GM18519 (cell line): ENCODE data around the gene SDHAF4.
"Not testable (repeated sequence)": the region's sequence is repeated elsewhere in the genome, so short reads cannot be mapped to it uniquely, and the experiment has no call there.

Experiments
- ATAC-seq: cut with Tn5 transposase; IDR thresholded peaks from one replicate; pipeline ENCODE4 v1.9.1; 2021; ENCODE audit warnings: mild to moderate bottlenecking, moderate library complexity; ENCODE audit not compliant: unreplicated experiment, low FRiP score

Gene SDHAF4

DNA sequence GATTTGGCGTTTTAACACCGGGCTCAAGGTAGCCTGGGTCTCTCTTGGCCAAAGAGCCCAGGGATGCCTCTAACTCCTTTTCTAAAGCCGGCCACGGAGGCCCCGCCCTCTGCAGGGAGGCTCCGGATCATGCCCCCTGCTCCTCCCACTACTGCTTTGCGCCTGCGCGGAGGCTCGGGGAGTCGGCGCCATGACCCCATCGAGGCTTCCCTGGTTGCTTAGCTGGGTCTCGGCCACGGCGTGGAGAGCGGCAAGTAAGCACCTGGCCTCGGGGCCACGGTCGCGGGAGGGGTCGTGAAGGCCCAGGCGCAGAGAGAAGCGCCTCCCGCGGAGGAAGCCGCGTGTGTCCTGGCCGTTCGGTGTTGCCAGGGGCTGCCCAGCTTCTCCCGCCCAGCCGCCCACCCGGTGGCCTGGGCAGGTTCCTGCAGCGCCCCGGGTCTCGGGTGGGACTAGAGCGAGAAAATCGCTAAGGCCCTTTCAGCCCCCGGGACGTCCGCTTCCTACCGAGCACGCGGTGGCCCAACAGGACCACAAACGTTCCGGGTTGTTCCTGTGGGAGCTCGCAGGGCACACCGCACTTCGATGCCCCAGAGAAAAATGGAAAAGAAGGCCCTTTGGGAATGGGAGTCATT lies at the start of gene SDHAF4:
TSS of gene SDHAF4 (plus strand) at position 180 of the 632 bp plus-strand sequence. CDS start at position 191, 11 bp downstream.
- peak; percentile 99 for ATAC-seq

GRCh38 chr6:70518723-70519122 lies 48.0 kb upstream of the SDHAF4 start:
- ATAC-seq, result no peak

- no peak for ATAC-seq
These were observed 46.2 kb upstream of the SDHAF4 start for GRCh38 chr6:70520575-70520974.

DNA sequence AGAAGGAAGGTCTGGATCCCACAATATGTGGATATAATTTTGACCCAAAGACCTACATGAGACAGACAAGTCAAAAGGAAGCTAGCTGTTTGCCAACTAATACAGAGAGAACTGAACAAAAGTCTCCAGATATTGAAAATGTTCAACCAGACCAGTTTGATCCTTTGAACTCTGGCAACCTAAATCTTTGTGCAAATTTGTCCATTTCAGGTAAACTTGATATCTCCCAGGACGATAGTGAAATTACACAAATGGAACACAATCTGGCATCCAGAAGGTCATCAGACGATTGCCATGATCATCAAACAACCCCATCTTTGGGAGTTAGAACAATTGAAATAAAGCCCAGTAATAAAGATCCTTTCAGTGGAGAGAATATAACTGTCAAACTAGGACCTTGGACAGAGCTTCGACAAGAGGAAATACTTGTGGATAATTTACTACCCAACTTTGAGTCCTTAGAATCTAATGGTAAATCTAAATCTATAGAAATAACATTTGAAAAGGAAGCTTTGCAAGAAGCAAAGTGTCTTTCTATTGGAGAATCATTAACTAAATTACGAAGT lies 41.9 kb upstream of the SDHAF4 start:
- ATAC-seq, result no peak

GRCh38 chr6:70527071-70527737 lies 39.5 kb upstream of the SDHAF4 start:
- no peak for ATAC-seq

DNA sequence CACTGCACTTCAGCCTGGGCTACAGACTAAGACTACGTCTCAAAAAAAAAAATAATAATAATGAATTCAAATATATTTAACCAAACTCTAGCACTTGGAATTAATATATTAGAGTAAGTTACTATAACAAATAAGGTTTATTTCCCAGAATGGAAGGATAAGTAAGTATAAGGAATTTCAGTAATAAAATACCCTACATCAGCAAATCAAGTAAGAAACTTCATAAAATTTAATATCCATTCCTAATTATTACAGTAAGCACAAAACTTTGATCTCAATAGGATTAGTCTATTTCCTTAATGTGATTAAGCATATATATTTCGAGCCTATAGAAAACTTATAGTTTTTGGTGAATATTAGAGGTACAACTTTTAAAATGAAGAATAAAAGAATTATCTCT lies 36.7 kb upstream of the SDHAF4 start:
- ATAC-seq, result no peak

GRCh38 chr6:70531133-70531532 lies 35.6 kb upstream of the SDHAF4 start:
- ATAC-seq, result no peak

- no peak for ATAC-seq
These were observed 29.5 kb upstream of the SDHAF4 start for GRCh38 chr6:70537266-70537665.

DNA sequence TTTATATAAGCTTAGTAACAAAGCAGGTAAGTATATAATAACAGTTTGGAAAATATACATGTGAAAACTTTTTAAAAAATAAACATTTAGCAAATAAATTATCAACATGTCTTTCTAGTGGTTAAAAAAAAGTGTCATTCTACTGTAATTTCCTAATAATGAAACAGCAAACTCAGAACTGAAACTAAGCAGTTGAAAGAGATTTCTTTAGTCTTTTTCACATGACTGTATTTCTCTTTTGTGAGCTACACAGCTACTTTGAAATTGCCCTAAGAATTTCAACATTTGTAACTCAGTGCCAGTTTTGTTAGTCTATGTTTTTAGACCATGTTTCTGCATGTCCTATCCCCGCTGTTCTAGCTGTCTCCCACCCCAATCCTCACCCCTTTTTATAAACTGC lies 28.4 kb upstream of the SDHAF4 start:
- peak; percentile 83 for ATAC-seq

DNA sequence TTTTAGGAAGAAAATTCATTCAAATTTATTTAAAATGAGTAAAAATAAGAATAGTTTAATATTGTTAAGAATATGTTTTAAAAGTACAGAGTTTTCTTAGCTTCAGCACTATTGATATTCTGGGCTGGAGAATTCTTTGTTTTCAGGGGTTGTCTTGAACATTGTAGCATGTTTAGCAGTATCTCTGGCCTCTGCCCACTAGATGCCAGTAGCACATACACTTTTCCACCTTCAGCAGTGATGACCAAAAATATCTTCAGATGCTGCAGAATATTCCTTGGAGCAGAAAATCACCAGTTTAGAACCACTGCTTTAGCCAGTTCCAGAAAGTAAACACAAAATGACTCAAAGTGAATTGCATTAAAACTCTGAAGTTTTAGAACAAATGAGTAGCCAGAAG lies 19.4 kb upstream of the SDHAF4 start:
- ATAC-seq, result no peak

DNA sequence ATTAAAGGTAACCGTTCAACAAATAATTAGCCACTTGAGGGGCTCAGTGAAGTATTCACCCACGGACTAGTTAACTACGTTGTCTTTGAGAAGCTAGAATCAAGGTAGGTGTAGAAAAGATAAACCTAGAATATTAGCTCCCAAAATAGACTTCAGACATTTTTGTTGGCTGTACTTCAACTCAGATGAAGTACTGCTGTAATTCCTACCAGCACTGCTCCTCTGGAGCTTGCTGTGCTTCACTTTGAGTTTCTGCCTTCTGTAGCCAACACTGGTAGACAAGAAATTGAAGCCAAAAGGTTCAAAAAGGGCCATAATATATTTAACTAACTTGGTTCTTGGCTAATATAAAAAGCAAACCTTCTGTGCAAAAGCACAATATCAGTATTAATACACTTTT lies 18.8 kb upstream of the SDHAF4 start:
- no peak for ATAC-seq

- ATAC-seq, result no peak
These were observed 17.4 kb upstream of the SDHAF4 start for GRCh38 chr6:70549327-70549726.

DNA sequence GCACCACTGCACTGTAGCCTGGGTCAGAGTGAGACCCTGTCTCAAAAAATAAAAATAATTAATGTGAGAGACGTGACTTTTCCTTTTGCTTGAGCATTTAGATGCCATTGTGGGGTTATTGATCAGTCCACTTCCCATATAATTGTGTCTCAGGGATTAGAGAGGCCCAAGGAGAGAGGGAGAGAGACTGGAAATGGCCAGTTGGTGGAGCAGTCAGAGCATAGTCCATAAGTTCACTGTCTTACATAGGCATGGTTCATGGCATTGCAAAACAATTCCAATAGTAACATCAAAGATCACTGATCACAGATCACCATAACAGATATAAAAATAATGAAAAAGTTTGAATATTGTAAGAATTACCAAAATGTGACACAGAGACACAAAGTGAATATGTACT lies 15.2 kb upstream of the SDHAF4 start:
- no peak for ATAC-seq

DNA sequence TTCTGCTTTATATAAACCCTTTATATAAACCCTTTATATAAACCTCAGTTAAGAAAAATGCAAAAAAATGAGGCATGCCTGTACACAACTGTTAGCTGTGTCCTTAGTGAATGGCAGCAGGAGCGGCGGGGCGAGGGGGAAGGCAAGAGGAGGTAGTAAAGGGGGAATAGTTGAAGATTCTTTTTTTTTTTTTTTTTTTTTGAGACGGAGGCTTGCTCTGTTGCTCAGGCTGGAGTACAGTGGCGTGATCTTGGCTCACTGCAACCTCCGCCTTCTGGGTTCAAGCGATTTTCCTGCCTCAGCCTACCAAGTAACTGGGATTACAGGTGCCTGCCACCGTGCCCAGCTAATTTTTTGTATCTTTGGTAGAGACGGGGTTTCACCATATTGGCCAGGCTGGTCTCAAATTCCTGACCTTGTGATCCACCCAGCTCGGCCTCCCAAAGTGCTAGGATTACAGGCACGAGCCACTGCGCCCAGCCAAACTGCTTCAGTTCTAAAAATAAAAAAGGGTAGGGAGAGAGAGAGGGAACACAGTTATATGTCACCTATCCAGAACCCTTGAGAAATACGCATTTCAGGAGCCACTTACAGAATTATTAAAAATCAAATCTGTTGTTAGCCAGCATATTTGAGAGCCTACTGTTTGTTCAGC lies 14.3 kb upstream of the SDHAF4 start:
- ATAC-seq, result not testable (repeated sequence)

GRCh38 chr6:70552974-70553373 lies 13.8 kb upstream of the SDHAF4 start:
- ATAC-seq, result no peak

GRCh38 chr6:70557998-70558397 lies 8.7 kb upstream of the SDHAF4 start:
- ATAC-seq, result no peak

- ATAC-seq, result not testable (repeated sequence)
These were observed 4.3 kb upstream of the SDHAF4 start for GRCh38 chr6:70562401-70562800.

GRCh38 chr6:70563530-70563929 lies 3.2 kb upstream of the SDHAF4 start:
- ATAC-seq, result no peak

- ATAC-seq, result no peak
These were observed 7.9 kb downstream of the SDHAF4 start for GRCh38 chr6:70574643-70575042.

GRCh38 chr6:70575899-70576495 lies 9.3 kb downstream of the SDHAF4 start:
- ATAC-seq, result no peak

DNA sequence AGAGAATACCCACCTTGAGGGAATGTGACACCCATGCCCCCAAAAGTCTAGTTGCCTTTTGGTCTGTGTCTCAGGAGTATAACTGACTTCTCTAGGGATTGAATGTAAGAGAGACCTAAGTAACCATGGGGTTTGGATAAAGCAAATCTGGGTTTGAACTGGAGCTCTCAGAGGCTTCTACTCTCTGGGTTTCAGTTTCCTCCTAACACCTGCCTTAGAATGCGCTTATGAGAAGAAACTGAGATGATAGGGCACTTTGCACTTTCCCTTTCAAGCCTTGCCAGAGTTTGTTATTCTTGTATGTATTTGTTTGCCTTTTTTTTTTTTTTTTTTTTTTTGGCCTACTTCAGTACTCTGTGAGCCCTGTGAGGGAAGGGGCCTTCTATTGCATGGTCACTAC lies 19.4 kb downstream of the SDHAF4 start:
- ATAC-seq, result peak; percentile 82
